ENCODE results near the gene CNTN4. TPM values are rescaled to one million over a fixed set of nuclear protein-coding genes. Genes with fewer than 3 reads are reported as not detected.

Gene CNTN4
- total RNA-seq, 1 donor from 2014 or later: 0.52 TPM

DNA sequence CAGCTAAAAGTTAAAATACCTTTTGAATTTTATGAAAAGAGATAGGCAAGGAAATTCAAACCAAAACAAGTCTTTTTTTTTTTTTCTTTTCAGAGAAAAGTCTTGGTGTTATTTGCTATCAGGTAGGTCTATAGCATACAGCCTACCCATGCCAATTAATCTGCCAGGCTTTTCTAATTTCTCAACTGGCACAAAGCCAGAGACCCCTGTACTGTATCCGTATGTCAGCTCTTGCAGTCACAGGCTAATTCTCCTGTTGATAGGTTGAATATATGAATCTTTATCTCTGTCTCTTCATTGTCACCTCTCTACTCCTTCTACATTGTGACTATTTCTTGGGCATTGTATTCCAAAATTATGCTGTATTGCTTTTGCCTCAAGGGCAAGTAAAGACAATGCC, 878.1 kb downstream of the CNTN4 start:
- Mint-ChIP-seq H3K4me3 (ENCODE audit: unreplicated experiment) (no peak overlapping the region), H3K36me3 (ENCODE audit: low read depth) (no peaks in the 10 kb centered on the region)
- TF ChIP-seq, protein P1, sequence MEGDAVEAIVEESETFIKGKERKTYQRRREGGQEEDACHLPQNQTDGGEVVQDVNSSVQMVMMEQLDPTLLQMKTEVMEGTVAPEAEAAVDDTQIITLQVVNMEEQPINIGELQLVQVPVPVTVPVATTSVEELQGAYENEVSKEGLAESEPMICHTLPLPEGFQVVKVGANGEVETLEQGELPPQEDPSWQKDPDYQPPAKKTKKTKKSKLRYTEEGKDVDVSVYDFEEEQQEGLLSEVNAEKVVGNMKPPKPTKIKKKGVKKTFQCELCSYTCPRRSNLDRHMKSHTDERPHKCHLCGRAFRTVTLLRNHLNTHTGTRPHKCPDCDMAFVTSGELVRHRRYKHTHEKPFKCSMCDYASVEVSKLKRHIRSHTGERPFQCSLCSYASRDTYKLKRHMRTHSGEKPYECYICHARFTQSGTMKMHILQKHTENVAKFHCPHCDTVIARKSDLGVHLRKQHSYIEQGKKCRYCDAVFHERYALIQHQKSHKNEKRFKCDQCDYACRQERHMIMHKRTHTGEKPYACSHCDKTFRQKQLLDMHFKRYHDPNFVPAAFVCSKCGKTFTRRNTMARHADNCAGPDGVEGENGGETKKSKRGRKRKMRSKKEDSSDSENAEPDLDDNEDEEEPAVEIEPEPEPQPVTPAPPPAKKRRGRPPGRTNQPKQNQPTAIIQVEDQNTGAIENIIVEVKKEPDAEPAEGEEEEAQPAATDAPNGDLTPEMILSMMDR (IDR thresholded peaks at IDR 0.05): no peak

DNA sequence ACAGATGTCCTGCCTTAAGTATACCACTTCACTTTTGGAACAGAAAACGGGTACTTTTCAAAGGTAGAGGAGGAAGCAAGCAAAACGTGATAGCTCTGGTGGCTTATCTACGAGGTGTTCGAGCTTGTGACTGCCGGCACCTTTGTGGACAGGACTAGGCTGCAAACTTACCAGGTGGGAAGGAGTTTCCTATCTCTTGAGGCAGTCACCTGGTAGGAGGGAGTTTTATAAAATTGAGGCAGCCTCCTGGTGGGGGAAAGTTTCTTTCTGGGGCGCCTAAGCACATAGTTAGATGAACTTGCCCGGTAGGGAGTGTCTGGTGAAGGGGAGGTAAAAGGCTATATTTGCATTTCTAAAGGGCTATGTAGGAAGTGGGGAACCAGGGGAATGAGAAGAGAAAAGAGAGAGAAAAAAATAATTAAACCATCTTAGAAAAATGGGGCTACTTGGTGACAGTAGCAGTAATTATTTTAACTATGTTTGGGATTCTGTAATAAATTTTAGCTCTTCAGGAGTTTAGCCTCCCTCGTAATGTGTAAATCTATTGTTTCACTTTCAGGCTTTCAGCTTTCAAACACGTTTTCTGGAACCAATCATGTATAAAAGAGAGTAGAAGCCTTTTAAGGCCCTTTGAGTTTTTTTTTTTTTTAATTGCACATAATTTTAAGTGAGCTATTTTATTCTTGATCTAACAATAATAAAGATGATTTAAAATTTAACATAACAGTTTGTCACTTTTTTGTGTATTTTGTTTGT, 880.5 kb downstream of the CNTN4 start:
- H3K4me3 Mint-ChIP-seq (ENCODE audit: unreplicated experiment): no peak overlapping the region
- no peak overlapping the region for H3K27ac Mint-ChIP-seq (ENCODE audit: unreplicated experiment)
- H3K36me3 Mint-ChIP-seq (ENCODE audit: low read depth): no peaks in the 10 kb centered on the region
- DNase-seq (ENCODE audit: low spot score): no peak
- no peaks in the 10 kb centered on the region for H3K9me3 Mint-ChIP-seq (ENCODE audit: low read depth)
- peaks cover 3% of the 10 kb centered on the region for H3K27me3 Mint-ChIP-seq (ENCODE audit: low read depth)
- TF ChIP-seq, protein P1 (IDR thresholded peaks at IDR 0.05): no peak
- H3K4me1 Mint-ChIP-seq (ENCODE audit: low read depth): no peaks in the 10 kb centered on the region

More for the DNA sequence above, 878.1 kb downstream of the CNTN4 start:
- Mint-ChIP-seq H3K4me1 (ENCODE audit: low read depth) (no peaks in the 10 kb centered on the region), H3K27me3 (ENCODE audit: low read depth) (peaks cover 3% of the 10 kb centered on the region), H3K9me3 (ENCODE audit: low read depth) (no peaks in the 10 kb centered on the region), H3K27ac (ENCODE audit: unreplicated experiment) (no peak overlapping the region)
- DNase-seq (ENCODE audit: low spot score): no peak

DNA sequence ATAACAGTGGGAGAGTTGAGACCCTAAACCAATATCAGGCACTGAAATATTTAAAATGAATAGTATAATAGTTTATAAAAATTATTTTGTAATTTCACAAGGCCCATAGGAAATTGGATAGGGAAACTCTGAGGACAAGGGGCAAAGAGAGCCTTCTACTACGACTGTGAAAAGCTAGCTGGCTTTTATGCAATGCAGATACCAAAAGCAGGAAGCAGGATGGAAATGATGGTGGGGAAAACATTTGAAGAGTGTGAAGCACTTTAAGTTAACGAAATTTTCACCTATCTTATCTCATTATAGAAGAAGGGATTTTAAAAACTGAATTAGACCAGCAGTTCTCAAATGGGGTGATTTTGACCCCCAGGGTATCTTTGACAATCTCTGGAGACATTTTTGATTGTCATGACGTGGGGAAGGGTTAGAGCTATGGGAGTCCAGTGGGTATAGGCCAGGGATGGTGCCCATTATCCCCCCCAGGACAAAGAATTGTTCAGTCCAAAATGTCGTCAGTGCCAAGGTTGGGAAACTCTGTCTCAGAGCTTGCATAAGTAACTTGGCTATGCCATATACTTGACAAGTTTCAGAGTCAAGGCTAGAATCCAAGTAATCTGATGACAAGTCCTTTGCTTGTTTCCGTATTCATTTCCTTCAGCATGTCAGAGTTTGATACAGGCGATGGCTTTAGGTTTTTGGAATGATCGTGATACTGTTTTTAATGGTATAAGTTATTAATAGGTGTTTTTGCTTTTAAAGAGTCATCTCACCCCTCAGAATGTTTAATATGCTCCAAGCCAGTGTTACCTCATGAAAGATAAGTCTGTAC, 885.6 kb downstream of the CNTN4 start:
- TF ChIP-seq, protein P1 (IDR thresholded peaks at IDR 0.05): no peak
- no peak overlapping the region for H3K4me3 Mint-ChIP-seq (ENCODE audit: unreplicated experiment)
- DNase-seq (ENCODE audit: low spot score): no peak
- H3K36me3 Mint-ChIP-seq (ENCODE audit: low read depth): no peaks in the 10 kb centered on the region
- H3K4me1 Mint-ChIP-seq (ENCODE audit: low read depth): no peaks in the 10 kb centered on the region
- H3K27ac Mint-ChIP-seq (ENCODE audit: unreplicated experiment): no peak overlapping the region
- H3K9me3 Mint-ChIP-seq (ENCODE audit: low read depth): no peaks in the 10 kb centered on the region
- H3K27me3 Mint-ChIP-seq (ENCODE audit: low read depth): no peaks in the 10 kb centered on the region

DNA sequence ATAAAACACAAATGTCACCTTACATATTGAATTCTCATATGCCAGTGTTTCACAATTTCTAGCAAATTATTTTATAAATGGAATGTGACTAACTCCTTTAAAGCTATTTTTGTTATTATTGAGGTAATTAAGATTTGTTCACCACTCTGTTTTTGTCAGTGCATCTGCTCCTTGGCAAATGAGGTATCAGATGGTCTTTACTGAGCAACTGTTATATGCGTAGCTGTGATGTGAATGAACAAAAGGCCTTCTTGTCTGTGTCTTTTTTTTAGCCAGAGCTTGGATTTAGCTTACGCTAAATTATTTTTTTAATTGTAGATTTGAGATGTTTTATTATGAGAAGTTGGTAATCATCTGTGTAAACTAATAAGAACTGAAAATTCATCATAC, 886.2 kb downstream of the CNTN4 start:
- TF ChIP-seq, protein P1 (IDR thresholded peaks at IDR 0.05): no peak
- H3K36me3 Mint-ChIP-seq (ENCODE audit: low read depth): no peaks in the 10 kb centered on the region
- no peak overlapping the region for H3K4me3 Mint-ChIP-seq (ENCODE audit: unreplicated experiment)
- no peaks in the 10 kb centered on the region for H3K9me3 Mint-ChIP-seq (ENCODE audit: low read depth)
- H3K27me3 Mint-ChIP-seq (ENCODE audit: low read depth): no peaks in the 10 kb centered on the region
- H3K4me1 Mint-ChIP-seq (ENCODE audit: low read depth): no peaks in the 10 kb centered on the region
- DNase-seq (ENCODE audit: low spot score): no peak
- no peak overlapping the region for H3K27ac Mint-ChIP-seq (ENCODE audit: unreplicated experiment)

DNA sequence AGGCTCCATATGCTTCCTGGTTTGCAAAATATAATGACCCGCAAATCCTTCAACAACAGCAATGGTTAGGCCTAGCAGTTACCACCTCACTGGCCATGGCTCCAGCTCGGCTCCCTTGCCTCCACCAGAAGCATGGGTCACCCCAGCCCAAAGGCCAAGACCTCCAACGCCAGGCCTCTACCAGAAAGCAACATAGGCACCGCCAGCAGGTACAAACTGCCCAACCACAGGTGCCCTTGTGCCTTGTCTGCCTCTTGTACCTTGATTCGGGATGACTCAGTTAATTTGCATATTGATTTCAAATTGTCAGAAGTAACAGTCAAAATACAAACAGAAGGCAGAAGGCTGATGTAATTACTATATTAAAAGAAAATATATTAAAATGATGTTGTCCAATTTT, 886.8 kb downstream of the CNTN4 start:
- Mint-ChIP-seq H3K27me3 (ENCODE audit: low read depth) (no peaks in the 10 kb centered on the region), H3K4me1 (ENCODE audit: low read depth) (no peaks in the 10 kb centered on the region), H3K36me3 (ENCODE audit: low read depth) (no peaks in the 10 kb centered on the region), H3K9me3 (ENCODE audit: low read depth) (no peaks in the 10 kb centered on the region), H3K27ac (ENCODE audit: unreplicated experiment) (no peak overlapping the region), H3K4me3 (ENCODE audit: unreplicated experiment) (no peak overlapping the region)
- TF ChIP-seq, protein P1 (IDR thresholded peaks at IDR 0.05): no peak
- DNase-seq (ENCODE audit: low spot score): no peak

Data from chondrocyte (in vitro differentiated cells).